Endodermal cell (in vitro differentiated cells): Measurements from ENCODE around the gene SST. TPM values are rescaled to one million over a fixed set of nuclear protein-coding genes. Genes with fewer than 3 reads are reported as not detected.
A peak's percentile ranks its signal among the peaks of the same experiment; 100 is the strongest.

Experiments
- DNase-seq: peaks from one replicate; pipeline ENCODE4 v3.0.0-alpha.2; 2017
- H3K27ac ChIP-seq: 2 replicates; pipeline ENCODE4 v1.5.1; 2013; ENCODE audit warnings: mild to moderate bottlenecking, low read depth, low read length, moderate library complexity
- H3K27me3 ChIP-seq: 2 replicates; pipeline ENCODE4 v1.6.1; 2013; ENCODE audit warnings: mild to moderate bottlenecking, low read length, moderate library complexity; ENCODE audit not compliant: insufficient read depth, control insufficient read depth, poor library complexity, severe bottlenecking
- H3K36me3 ChIP-seq: 2 replicates; pipeline ENCODE4 v1.7.0; 2013; ENCODE audit warnings: mild to moderate bottlenecking, low read length, moderate library complexity; ENCODE audit not compliant: control insufficient read depth, insufficient read depth
- H3K4me1 ChIP-seq: one replicate; pipeline ENCODE4 v1.7.0; 2013; ENCODE audit warnings: low read length; ENCODE audit not compliant: control insufficient read depth, insufficient read depth
- H3K4me3 ChIP-seq: 2 replicates; pipeline ENCODE4 v1.5.1; 2013; ENCODE audit warnings: mild to moderate bottlenecking, low read length, moderate library complexity
- H3K9ac ChIP-seq: 2 replicates; pipeline ENCODE4 v1.6.1; 2013; ENCODE audit warnings: mild to moderate bottlenecking, low read length, moderate library complexity; ENCODE audit not compliant: poor library complexity, severe bottlenecking; ENCODE audit errors: extremely low read depth
- H3K9me3 ChIP-seq: 2 replicates; pipeline ENCODE4 v1.6.1; 2013; ENCODE audit warnings: mild to moderate bottlenecking, low read length, moderate library complexity; ENCODE audit not compliant: control insufficient read depth
- H3K27ac Mint-ChIP-seq: 2 replicates; pipeline ENCODE4 v1.8.0; 2020; ENCODE audit warnings: mixed read lengths
- H3K27me3 Mint-ChIP-seq: 2 replicates; pipeline ENCODE4 v1.8.0; 2021; ENCODE audit warnings: mild to moderate bottlenecking, mixed read lengths; ENCODE audit not compliant: insufficient read depth
- H3K36me3 Mint-ChIP-seq: 2 replicates; pipeline ENCODE4 v1.8.0; 2020; ENCODE audit warnings: low read depth, mixed read lengths
- H3K4me1 Mint-ChIP-seq: 2 replicates; pipeline ENCODE4 v1.8.0; 2020; ENCODE audit warnings: mixed read lengths
- H3K4me3 Mint-ChIP-seq: 2 replicates; pipeline ENCODE4 v1.8.0; 2020; ENCODE audit warnings: mild to moderate bottlenecking, moderate library complexity, mixed read lengths
- H3K9me3 Mint-ChIP-seq: 2 replicates; pipeline ENCODE4 v1.8.0; 2020; ENCODE audit warnings: mild to moderate bottlenecking, mixed read lengths
- CTCF ChIP-seq: fragments of 200-600 bp; sonication (generic); conservative IDR thresholded peaks from 2 replicates; pipeline ENCODE4 v1.5.0; 2021; ENCODE audit warnings: antibody characterized with exemption, mild to moderate bottlenecking
- WGBS, 2 experiments: methylation state at CpG; one replicate each; pipeline versions ENCODE4 v1.1.5 to v1.1.7; 2013; ENCODE audit warnings: missing lambda C conversion rate in 2 of 2, mixed read lengths in 1 of 2; ENCODE audit not compliant: insufficient coverage in 1 of 2, insufficient read length in 1 of 2; 5-methylcytosine and 5-hydroxymethylcytosine counted together
- long read RNA-seq, 4 experiments: library from polyadenylated mRNA in 2 of 4; library from RNA in 1 of 4; library from capped mRNA in 1 of 4; stranded (forward) in 3 of 4; unstranded in 1 of 4; transcript quantifications; one replicate each; pipeline ENCODE4 v2.0.0, GENCODE V29; 2020 to 2021; ENCODE audit warnings: inconsistent platforms in 1 of 4
- polyA plus RNA-seq, 2 experiments: library from polyadenylated mRNA; stranded (reverse); fragments of 50-300 nt; gene quantifications; one replicate each; pipeline ENCODE4 v1.2.3, GENCODE V29; 2013
- total RNA-seq, 2 donors: library from RNA; stranded (reverse); fragmentation: NEBNext Ultra II Directional in 1 of 2; extraction: Animal tissue kit (Norgen Biotek cat#: 25700) in 1 of 2; gene quantifications; 2 replicates in 1 of 2; 3 replicates in 1 of 2; pipeline ENCODE4 v1.2.1, GENCODE V29; 2021

The SST gene
- not detected for total RNA-seq
- 65.6 TPM for polyA plus RNA-seq (2013, experiment 1 of 2)
- 67.1 TPM for polyA plus RNA-seq (2013, experiment 2 of 2)
- long read RNA-seq, experiment 1: 0 reads
- long read RNA-seq, experiment 2: 0 reads
- long read RNA-seq, experiment 3: 0 reads
- long read RNA-seq, experiment 4: 0 reads

- Histone ChIP-seq H3K27me3 (peaks cover 55% of the 10 kb centered on the region), H3K4me3 (peak within 1 kb of the TSS; percentile 73), H3K9me3 (no peaks in the 10 kb centered on the region), H3K36me3 (no peaks in the 10 kb centered on the region), H3K27ac (no peak within 1 kb of the TSS), H3K4me1 (no peaks in the 10 kb centered on the region), H3K9ac (no peak within 1 kb of the TSS)
- peaks cover 10% of the 10 kb centered on the region for H3K4me1 Mint-ChIP-seq
- peak within 1 kb of the TSS; percentile 14 for H3K4me3 Mint-ChIP-seq
- 9 to 15% methylated on average over 28 to 46 of the region's 46 CpGs for WGBS, 2 experiments
- H3K36me3 Mint-ChIP-seq: no peaks in the 10 kb centered on the region
- H3K27me3 Mint-ChIP-seq: peaks cover 49% of the 10 kb centered on the region
- H3K27ac Mint-ChIP-seq: no peak within 1 kb of the TSS
- TF ChIP-seq CTCF: no peak
- H3K9me3 Mint-ChIP-seq: no peaks in the 10 kb centered on the region
- peak; percentile 95 for DNase-seq
Observed at GRCh38 chr3:187669675-187670504, at the start of gene SST. TSS of gene SST (minus strand) at chr3:187670394. CDS start at chr3:187670291, 103 bp downstream.

GRCh38 chr3:187719628-187720336 is 49.6 kb upstream of the SST start:
- Mint-ChIP-seq H3K4me1 (peaks cover 6% of the 10 kb centered on the region), H3K27me3 (peaks cover 9% of the 10 kb centered on the region), H3K36me3 (no peaks in the 10 kb centered on the region), H3K9me3 (no peaks in the 10 kb centered on the region), H3K4me3 (no peak overlapping the region), H3K27ac (no peak overlapping the region)
- no peak overlapping the region for H3K9ac ChIP-seq
- DNase-seq: no peak
- no peak overlapping the region for H3K4me3 ChIP-seq
- H3K9me3 ChIP-seq: no peaks in the 10 kb centered on the region
- WGBS, 2 experiments: 70 to 100% methylated on average over 1 to 6 of the region's 6 CpGs
- TF ChIP-seq CTCF: no peak
- no peaks in the 10 kb centered on the region for H3K36me3 ChIP-seq
- peak overlapping the region; percentile 74 for H3K27ac ChIP-seq
- H3K4me1 ChIP-seq: no peaks in the 10 kb centered on the region
- H3K27me3 ChIP-seq: no peaks in the 10 kb centered on the region

- Mint-ChIP-seq H3K4me3 (no peak overlapping the region), H3K36me3 (no peaks in the 10 kb centered on the region), H3K27me3 (peaks cover 12% of the 10 kb centered on the region), H3K9me3 (no peaks in the 10 kb centered on the region), H3K4me1 (peaks cover 6% of the 10 kb centered on the region), H3K27ac (no peak overlapping the region)
- Histone ChIP-seq H3K9ac (no peak overlapping the region), H3K27me3 (no peaks in the 10 kb centered on the region), H3K27ac (no peak overlapping the region), H3K36me3 (no peaks in the 10 kb centered on the region), H3K9me3 (peaks cover 3% of the 10 kb centered on the region), H3K4me1 (no peaks in the 10 kb centered on the region), H3K4me3 (no peak overlapping the region)
- 95 to 100% methylated on average over 1 to 5 of the region's 5 CpGs for WGBS, 2 experiments
- no peak for DNase-seq
- TF ChIP-seq CTCF: no peak
Observed at GRCh38 chr3:187718802-187719201, 48.6 kb upstream of the SST start.
